Neutrophil (primary cell): ENCODE data around the gene HOMER3.

ENCODE experiments used
- H3K27ac ChIP-seq: fragments of 200-600 bp; sonication (generic); 2 replicates; pipeline ENCODE4 v1.5.1; 2016; ENCODE audit warnings: mild to moderate bottlenecking, moderate library complexity
- H3K27me3 ChIP-seq: fragments of 200-600 bp; sonication (generic); 2 replicates; pipeline ENCODE4 v1.6.0; 2016; ENCODE audit warnings: mild to moderate bottlenecking
- H3K36me3 ChIP-seq: fragments of 200-600 bp; sonication (generic); 2 replicates; pipeline ENCODE4 v1.5.1; 2017
- H3K4me1 ChIP-seq, 2 experiments: fragments of 200-600 bp in 1 of 2; sonication (generic) in 1 of 2; 1 replicate in 1 of 2; 2 replicates in 1 of 2; pipeline versions ENCODE4 v1.5.1 to v1.6.1; 2013 to 2016; ENCODE audit warnings: low read depth in 1 of 2, low read length in 1 of 2, mild to moderate bottlenecking in 1 of 2, moderate library complexity in 1 of 2; ENCODE audit not compliant: control insufficient read depth in 1 of 2, insufficient read depth in 1 of 2
- H3K4me3 ChIP-seq, 2 experiments: fragments of 200-600 bp in 1 of 2; sonication (generic) in 1 of 2; 1 replicate in 1 of 2; 2 replicates in 1 of 2; pipeline ENCODE4 v1.5.1; 2013 to 2016; ENCODE audit warnings: low read depth in 1 of 2, low read length in 1 of 2, mild to moderate bottlenecking in 1 of 2, moderate library complexity in 1 of 2
- H3K9me3 ChIP-seq: fragments of 200-600 bp; sonication (generic); 2 replicates; pipeline ENCODE4 v1.5.1; 2016
- CTCF ChIP-seq: fragments of 200-600 bp; sonication (generic); IDR thresholded peaks from 2 replicates; pipeline ENCODE4 v1.5.1; 2016; ENCODE audit warnings: antibody characterized with exemption

The HOMER3 gene

GRCh38 chr19:18966307-18966706 is 25.3 kb upstream of the HOMER3 start:
- H3K9me3 ChIP-seq: no peaks in the 10 kb centered on the region
- H3K27me3 ChIP-seq: no peaks in the 10 kb centered on the region
- H3K36me3 ChIP-seq: no peaks in the 10 kb centered on the region
- TF ChIP-seq CTCF: no peak
- peak overlapping the region; percentile 92 for H3K27ac ChIP-seq
- no peak overlapping the region for H3K4me3 ChIP-seq
- H3K4me1 ChIP-seq: peaks cover 50 to 62% of the 10 kb centered on the region in 2 experiments

- Histone ChIP-seq H3K9me3 (no peaks in the 10 kb centered on the region), H3K4me1 (peaks cover 28 to 40% of the 10 kb centered on the region in 2 experiments), H3K36me3 (no peaks in the 10 kb centered on the region), H3K27me3 (no peaks in the 10 kb centered on the region), H3K27ac (no peak overlapping the region), H3K4me3 (no peak overlapping the region)
- no peak for TF ChIP-seq CTCF
Observed at GRCh38 chr19:18964121-18964520, 23.1 kb upstream of the HOMER3 start.

- Histone ChIP-seq H3K27ac (no peak overlapping the region), H3K27me3 (no peaks in the 10 kb centered on the region), H3K36me3 (no peaks in the 10 kb centered on the region), H3K4me1 (peaks cover 7 to 19% of the 10 kb centered on the region in 2 experiments), H3K4me3 (peak overlapping the region in 1 of 2 experiments; percentile 10), H3K9me3 (no peaks in the 10 kb centered on the region)
- TF ChIP-seq CTCF: no peak
Observed at GRCh38 chr19:18961767-18962620, 21.0 kb upstream of the HOMER3 start.

GRCh38 chr19:18960370-18960769 is 19.4 kb upstream of the HOMER3 start:
- no peaks in the 10 kb centered on the region for H3K27me3 ChIP-seq
- TF ChIP-seq CTCF: no peak

GRCh38 chr19:18955042-18955441 is 14.0 kb upstream of the HOMER3 start:
- Histone ChIP-seq H3K4me1 (no peaks in the 10 kb centered on the region), H3K4me3 (no peak overlapping the region), H3K9me3 (no peaks in the 10 kb centered on the region), H3K27ac (no peak overlapping the region), H3K36me3 (no peaks in the 10 kb centered on the region), H3K27me3 (no peaks in the 10 kb centered on the region)
- TF ChIP-seq CTCF: no peak

More at GRCh38 chr19:18960370-18960769, 19.4 kb upstream of the HOMER3 start:
- no peaks in the 10 kb centered on the region for H3K36me3 ChIP-seq
- H3K9me3 ChIP-seq: no peaks in the 10 kb centered on the region
- H3K4me1 ChIP-seq: peaks cover 0 to 11% of the 10 kb centered on the region in 2 experiments
- no peak overlapping the region for H3K4me3 ChIP-seq
- H3K27ac ChIP-seq: no peak overlapping the region
